ENCODE results near the gene MCEE. TPM values are rescaled to one million over a fixed set of nuclear protein-coding genes. Genes with fewer than 3 reads are reported as not detected.

MCEE gene
- polyA plus RNA-seq, 1 experiment = 10.8 TPM

- ChIA-PET POLR2A (no interaction called here), CTCF (interaction anchor here (0.7 to 2.2 kb wide), 10 partner anchors 9 to 353 kb away, joined by 3 to 8 read pairs (median 4); no protein-coding TSS in a partner anchor)
- H3K4me3 ChIP-seq (ENCODE audit: low read depth, low read length) = no peak overlapping the region
Measured at GRCh38 chr2:71157124-71157793, 27.2 kb upstream of the MCEE start.

GRCh38 chr2:71156573-71156972, 26.5 kb upstream of the MCEE start:
- ChIA-PET POLR2A (no interaction called here), CTCF (interaction anchor here (0.7 to 2.2 kb wide), 11 partner anchors 8 to 354 kb away, joined by 3 to 8 read pairs (median 4); no protein-coding TSS in a partner anchor)
- DNase-seq (ENCODE audit: low read depth) = no peak
- no peak overlapping the region for H3K4me3 ChIP-seq (ENCODE audit: low read depth, low read length)
- TF ChIP-seq, protein P1, sequence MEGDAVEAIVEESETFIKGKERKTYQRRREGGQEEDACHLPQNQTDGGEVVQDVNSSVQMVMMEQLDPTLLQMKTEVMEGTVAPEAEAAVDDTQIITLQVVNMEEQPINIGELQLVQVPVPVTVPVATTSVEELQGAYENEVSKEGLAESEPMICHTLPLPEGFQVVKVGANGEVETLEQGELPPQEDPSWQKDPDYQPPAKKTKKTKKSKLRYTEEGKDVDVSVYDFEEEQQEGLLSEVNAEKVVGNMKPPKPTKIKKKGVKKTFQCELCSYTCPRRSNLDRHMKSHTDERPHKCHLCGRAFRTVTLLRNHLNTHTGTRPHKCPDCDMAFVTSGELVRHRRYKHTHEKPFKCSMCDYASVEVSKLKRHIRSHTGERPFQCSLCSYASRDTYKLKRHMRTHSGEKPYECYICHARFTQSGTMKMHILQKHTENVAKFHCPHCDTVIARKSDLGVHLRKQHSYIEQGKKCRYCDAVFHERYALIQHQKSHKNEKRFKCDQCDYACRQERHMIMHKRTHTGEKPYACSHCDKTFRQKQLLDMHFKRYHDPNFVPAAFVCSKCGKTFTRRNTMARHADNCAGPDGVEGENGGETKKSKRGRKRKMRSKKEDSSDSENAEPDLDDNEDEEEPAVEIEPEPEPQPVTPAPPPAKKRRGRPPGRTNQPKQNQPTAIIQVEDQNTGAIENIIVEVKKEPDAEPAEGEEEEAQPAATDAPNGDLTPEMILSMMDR (IDR thresholded peaks at IDR 0.05; ENCODE audit: insufficient read depth, low read depth, low read length) = no peak
- no peaks in the 10 kb centered on the region for H3K36me3 ChIP-seq (ENCODE audit: control insufficient read depth, insufficient read depth, low read length)
- peaks cover 6% of the 10 kb centered on the region for H3K27me3 ChIP-seq (ENCODE audit: control insufficient read depth, insufficient read depth, low read length)

More at GRCh38 chr2:71157124-71157793, 27.2 kb upstream of the MCEE start:
- H3K36me3 ChIP-seq (ENCODE audit: control insufficient read depth, insufficient read depth, low read length) = no peaks in the 10 kb centered on the region
- peaks cover 6% of the 10 kb centered on the region for H3K27me3 ChIP-seq (ENCODE audit: control insufficient read depth, insufficient read depth, low read length)
- DNase-seq (ENCODE audit: low read depth) = no peak
- TF ChIP-seq, protein P1 (IDR thresholded peaks at IDR 0.05; ENCODE audit: insufficient read depth, low read depth, low read length) = peak; percentile 67

- H3K27me3 ChIP-seq (ENCODE audit: control insufficient read depth, insufficient read depth, low read length) = peaks cover 6% of the 10 kb centered on the region
- CTCF ChIA-PET = interaction anchor here (0.9 to 2.2 kb wide), 8 partner anchors 12 to 144 kb away, joined by 3 to 8 read pairs (median 3); no protein-coding TSS in a partner anchor
- no peak for DNase-seq (ENCODE audit: low read depth)
- TF ChIP-seq, protein P1 (IDR thresholded peaks at IDR 0.05; ENCODE audit: insufficient read depth, low read depth, low read length) = no peak
- POLR2A ChIA-PET = no interaction called here
- H3K36me3 ChIP-seq (ENCODE audit: control insufficient read depth, insufficient read depth, low read length) = no peaks in the 10 kb centered on the region
- H3K4me3 ChIP-seq (ENCODE audit: low read depth, low read length) = no peak overlapping the region
Measured at GRCh38 chr2:71155846-71156245, 25.8 kb upstream of the MCEE start.

DNA sequence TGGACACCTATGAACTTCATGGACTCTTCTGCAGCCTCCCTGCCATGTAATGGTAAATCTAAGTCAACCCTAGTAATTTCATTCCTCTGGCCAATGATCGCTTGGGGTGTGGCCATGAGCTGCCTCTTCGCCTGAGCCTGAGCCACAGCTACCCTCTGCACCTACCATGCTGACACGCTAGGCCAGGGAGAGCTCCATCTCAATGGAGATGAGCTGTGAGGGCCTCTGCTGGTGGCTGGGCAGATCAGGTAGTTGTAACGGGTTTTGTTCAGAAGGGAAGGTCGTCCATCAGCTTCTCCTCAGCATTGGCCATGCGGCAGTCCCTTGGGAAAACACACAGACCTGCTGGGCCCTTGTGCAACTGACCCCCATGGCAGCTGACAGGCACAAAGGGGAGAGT, 24.8 kb upstream of the MCEE start:
- TF ChIP-seq, protein P1 (IDR thresholded peaks at IDR 0.05; ENCODE audit: insufficient read depth, low read depth, low read length) = no peak
- ChIA-PET CTCF (interaction anchor here (1.1 to 1.5 kb wide), 3 partner anchors 20 to 54 kb away, joined by 3 to 6 read pairs (median 3); no protein-coding TSS in a partner anchor), POLR2A (no interaction called here)
- Histone ChIP-seq H3K36me3 (ENCODE audit: control insufficient read depth, insufficient read depth, low read length) (peaks cover 3% of the 10 kb centered on the region), H3K27me3 (ENCODE audit: control insufficient read depth, insufficient read depth, low read length) (peaks cover 6% of the 10 kb centered on the region), H3K4me3 (ENCODE audit: low read depth, low read length) (no peak overlapping the region)
- no peak for DNase-seq (ENCODE audit: low read depth)

DNA sequence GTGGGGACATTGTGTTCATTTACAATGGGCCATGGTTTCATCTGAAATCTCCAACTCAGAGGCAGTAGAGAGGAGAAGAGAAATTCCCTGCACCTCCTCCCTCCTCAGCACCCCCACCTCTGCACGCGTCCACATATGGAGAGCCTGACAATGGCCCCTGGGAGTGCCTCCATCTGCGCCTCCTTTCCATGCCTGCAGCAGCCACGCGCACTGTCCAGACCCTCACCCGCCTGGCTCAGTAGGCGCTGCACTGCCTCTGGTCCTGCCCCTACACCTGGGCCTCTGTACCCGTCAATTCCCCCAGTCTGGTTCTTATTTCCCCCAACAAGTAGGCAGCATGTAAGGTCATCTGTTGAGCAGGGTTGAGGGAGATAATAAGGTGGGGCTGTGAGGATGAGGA, 24.2 kb upstream of the MCEE start:
- POLR2A ChIA-PET = no interaction called here
- CTCF ChIA-PET = interaction anchor here (1.2 kb wide), 1 partner anchor 54 kb away, joined by 6 read pairs; no protein-coding TSS in a partner anchor

More for the DNA sequence above, 24.2 kb upstream of the MCEE start:
- Histone ChIP-seq H3K4me3 (ENCODE audit: low read depth, low read length) (no peak overlapping the region), H3K36me3 (ENCODE audit: control insufficient read depth, insufficient read depth, low read length) (peaks cover 3% of the 10 kb centered on the region), H3K27me3 (ENCODE audit: control insufficient read depth, insufficient read depth, low read length) (peaks cover 6% of the 10 kb centered on the region)
- TF ChIP-seq, protein P1 (IDR thresholded peaks at IDR 0.05; ENCODE audit: insufficient read depth, low read depth, low read length) = no peak
- no peak for DNase-seq (ENCODE audit: low read depth)

Data from BJ (cell line).